ENCODE data around the gene GOLGA6D. TPM values are rescaled to one million over a fixed set of nuclear protein-coding genes. Genes with fewer than 3 reads are reported as not detected.
"Not testable (repeated sequence)": the region's sequence is repeated elsewhere in the genome, so short reads cannot be mapped to it uniquely, and the experiment has no call there.

GOLGA6D gene
- total RNA-seq, 1 experiment from 2014 or later = not detected

- Histone ChIP-seq H2AFZ (ENCODE audit: low read length) (no peak overlapping the region), H3K9me3 (ENCODE audit: low read length) (no peaks in the 10 kb centered on the region), H3K27ac (ENCODE audit: low read length) (no peak overlapping the region), H3K27me3 (ENCODE audit: low read length) (no peaks in the 10 kb centered on the region), H3K9me2 (replicated peaks; ENCODE audit: low read length) (no peaks in the 10 kb centered on the region), H3K4me2 (ENCODE audit: low read length) (no peak overlapping the region), H3K36me3 (ENCODE audit: low read depth, low read length) (no peaks in the 10 kb centered on the region), H3F3A (ENCODE audit: low read length, unreplicated experiment) (no peaks in the 10 kb centered on the region), H3K9ac (ENCODE audit: low read length) (no peak overlapping the region), H4K20me1 (ENCODE audit: low read length) (no peaks in the 10 kb centered on the region), H3K79me2 (ENCODE audit: low read length) (no peaks in the 10 kb centered on the region), H3K4me3 (ENCODE audit: low read length) (no peak overlapping the region), H3K4me1 (ENCODE audit: insufficient read depth, low read length) (0 out of 2 replicates have a peak, but pooled peaks cover 3% of the 10 kb centered on the region)
- ATAC-seq (no peak), DNase-seq (no peak)
- intact Hi-C loops (cut with micrococcal nuclease) = no loop called here
- CTCF ChIA-PET = no interaction called here
- POLR2A ChIA-PET (ENCODE audit: unreplicated experiment) = no interaction called here
- TF ChIP-seq EZH2 (IDR thresholded peaks at IDR 0.05; ENCODE audit: low read length, unreplicated experiment) = no peak
- no peak for TF ChIP-seq CTCF (conservative IDR thresholded peaks at IDR 0.05; ENCODE audit: low read depth, low read length)
- BruUV-seq (replicated peaks) = no TSS peak
These were observed 30.6 kb downstream of the GOLGA6D start for GRCh38 chr15:75313116-75313845.

- DNase-seq (no peak), ATAC-seq (no peak)
- Histone ChIP-seq H3K27ac (ENCODE audit: low read length) (no peak overlapping the region), H3K9me3 (ENCODE audit: low read length) (no peaks in the 10 kb centered on the region), H3K9me2 (replicated peaks; ENCODE audit: low read length) (no peaks in the 10 kb centered on the region), H3K36me3 (ENCODE audit: low read depth, low read length) (no peaks in the 10 kb centered on the region), H3K79me2 (ENCODE audit: low read length) (no peaks in the 10 kb centered on the region), H4K20me1 (ENCODE audit: low read length) (no peaks in the 10 kb centered on the region), H3K4me1 (ENCODE audit: insufficient read depth, low read length) (0 out of 2 replicates have a peak, but pooled peaks cover 3% of the 10 kb centered on the region), H3K4me3 (ENCODE audit: low read length) (no peak overlapping the region), H3F3A (ENCODE audit: low read length, unreplicated experiment) (no peaks in the 10 kb centered on the region), H2AFZ (ENCODE audit: low read length) (no peak overlapping the region), H3K9ac (ENCODE audit: low read length) (no peak overlapping the region), H3K27me3 (ENCODE audit: low read length) (no peaks in the 10 kb centered on the region), H3K4me2 (ENCODE audit: low read length) (no peak overlapping the region)
- ChIA-PET POLR2A (ENCODE audit: unreplicated experiment) (no interaction called here), CTCF (no interaction called here)
- no peak for TF ChIP-seq CTCF (conservative IDR thresholded peaks at IDR 0.05; ENCODE audit: low read depth, low read length)
- no peak for TF ChIP-seq EZH2 (IDR thresholded peaks at IDR 0.05; ENCODE audit: low read length, unreplicated experiment)
- no peak for TF ChIP-seq EZH2phosphoT487 (IDR thresholded peaks at IDR 0.05; ENCODE audit: borderline replicate concordance, low read length)
- intact Hi-C loops (cut with micrococcal nuclease) = no loop called here
- no TSS peak for BruUV-seq (replicated peaks)
These were observed 32.1 kb downstream of the GOLGA6D start for GRCh38 chr15:75314552-75315290.

GRCh38 chr15:75319231-75319897, 36.7 kb downstream of the GOLGA6D start:
- H4K20me1 ChIP-seq (ENCODE audit: low read length); H3K4me2 ChIP-seq (ENCODE audit: low read length); DNase-seq; BruUV-seq (replicated peaks); intact Hi-C loops (cut with micrococcal nuclease); H3K4me3 ChIP-seq (ENCODE audit: low read length); H3K79me2 ChIP-seq (ENCODE audit: low read length); H3K9me2 ChIP-seq (replicated peaks; ENCODE audit: low read length); H3K4me1 ChIP-seq (ENCODE audit: insufficient read depth, low read length); H3K27me3 ChIP-seq (ENCODE audit: low read length); H3K36me3 ChIP-seq (ENCODE audit: low read depth, low read length); H3K9me3 ChIP-seq (ENCODE audit: low read length); H3F3A ChIP-seq (ENCODE audit: low read length, unreplicated experiment); H3K9ac ChIP-seq (ENCODE audit: low read length); ATAC-seq; H2AFZ ChIP-seq (ENCODE audit: low read length); H3K27ac ChIP-seq (ENCODE audit: low read length); CTCF ChIA-PET; POLR2A ChIA-PET (ENCODE audit: unreplicated experiment): not testable (repeated sequence)

All from PC-3 (cell line).